ENCODE results near the gene HOXB6.

The HOXB6 gene

GRCh38 chr17:48621410-48622392 is 16.9 kb upstream of the HOXB6 start:
- DNase-seq: no peak

- no peak for DNase-seq
These were observed 15.8 kb upstream of the HOXB6 start for GRCh38 chr17:48620461-48621139.

GRCh38 chr17:48619826-48620449 is 15.2 kb upstream of the HOXB6 start:
- no peak for DNase-seq

- DNase-seq: peak; percentile 89 to 90
These were observed 13.6 kb upstream of the HOXB6 start for GRCh38 chr17:48618256-48618896.

GRCh38 chr17:48617471-48618255 is 12.9 kb upstream of the HOXB6 start:
- no peak for DNase-seq

- DNase-seq: no peak
These were observed 12.1 kb upstream of the HOXB6 start for GRCh38 chr17:48616717-48617470.

GRCh38 chr17:48615963-48616716 is 11.4 kb upstream of the HOXB6 start:
- no peak for DNase-seq

GRCh38 chr17:48615047-48615962 is 10.5 kb upstream of the HOXB6 start, which contains the start of gene HOXB8:
Gene HOXB8 (minus strand): TSS chr17:48615292. CDS start chr17:48614704, 588 bp downstream.
- no peak for DNase-seq

- no peak for DNase-seq
These were observed 9.3 kb upstream of the HOXB6 start for GRCh38 chr17:48613862-48614694.

- DNase-seq: no peak
These were observed 8.3 kb upstream of the HOXB6 start for GRCh38 chr17:48612854-48613691.

GRCh38 chr17:48612456-48612853 is 7.7 kb upstream of the HOXB6 start:
- no peak for DNase-seq

GRCh38 chr17:48611681-48612455 is 7.1 kb upstream of the HOXB6 start:
- no peak for DNase-seq

- no peak for DNase-seq
These were observed 6.4 kb upstream of the HOXB6 start for GRCh38 chr17:48611213-48611612.

GRCh38 chr17:48610282-48611211 is 5.8 kb upstream of the HOXB6 start, which contains the start of gene HOXB7:
Gene HOXB7 (minus strand): TSS chr17:48611017. CDS start chr17:48610918, 99 bp downstream.
- peak; percentile 65 to 69 for DNase-seq

- no peak for DNase-seq
These were observed 5.0 kb upstream of the HOXB6 start for GRCh38 chr17:48609759-48610281.

Measured in stimulated activated CD4-positive, alpha-beta T cell treated with anti-CD3 and anti-CD28 coated beads, Interleukin-2, amount 100 ng/mL, for 48 hours (primary cell).